Measurements from ENCODE around the gene HABP2.

DNA sequence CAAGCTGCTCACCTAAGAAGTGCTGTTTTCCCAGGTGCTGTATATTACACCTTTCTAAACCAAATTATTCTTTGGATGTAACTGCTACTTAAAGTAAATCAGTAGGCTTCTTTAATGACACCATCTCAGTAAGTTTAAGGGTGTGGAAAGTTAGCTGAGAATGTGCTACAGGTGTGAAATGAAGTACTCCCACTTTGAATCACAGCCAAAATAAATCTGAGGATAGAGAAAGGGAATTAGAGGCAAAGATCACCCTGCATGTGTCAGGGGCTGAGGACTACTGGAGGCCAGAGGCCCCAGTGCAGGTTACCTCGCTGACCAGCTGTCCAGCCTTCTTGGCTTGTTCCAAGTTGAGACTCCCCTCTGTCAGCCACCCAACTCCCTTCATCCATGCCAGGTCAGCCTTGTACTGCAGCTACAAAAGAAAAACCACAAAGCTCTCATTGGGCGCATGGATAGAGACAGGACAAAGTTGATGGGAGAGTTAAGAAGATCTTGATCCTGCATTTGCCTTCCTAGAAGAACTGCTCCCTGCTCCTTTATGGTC, 75.8 kb downstream of the HABP2 start:
- TF ChIP-seq IRF2 (CRISPR knock-in tag; IDR thresholded peaks at IDR 0.05; ENCODE audit: borderline replicate concordance, low read depth) (no peak), KAT7 (CRISPR knock-in tag; IDR thresholded peaks at IDR 0.05; ENCODE audit: borderline replicate concordance) (no peak), SMAD3 (CRISPR knock-in tag; IDR thresholded peaks at IDR 0.05; ENCODE audit: borderline replicate concordance) (no peak)

All from WTC11 (cell line).